NB4 (cell line): ENCODE results near the gene TRIP12.
"Not testable (repeated sequence)": the region's sequence is repeated elsewhere in the genome, so short reads cannot be mapped to it uniquely, and the experiment has no call there.

Source experiments
- DNase-seq: peaks from one replicate; pipeline ENCODE4 v3.0.0; 2010; ENCODE audit warnings: low read depth
- H3K4me3 ChIP-seq: one replicate; pipeline ENCODE4 v1.5.1; 2011; ENCODE audit warnings: mild to moderate bottlenecking, low read depth, low read length, moderate library complexity
- MAX ChIP-seq: IDR thresholded peaks from 2 replicates; pipeline ENCODE4 v1.6.1; 2011; ENCODE audit warnings: low read depth, low read length
- MYC ChIP-seq: IDR thresholded peaks from 2 replicates; pipeline ENCODE4 v1.6.1; 2011; ENCODE audit warnings: low read depth, low read length
- POLR2A ChIP-seq: IDR thresholded peaks from 2 replicates; pipeline ENCODE4 v1.6.1; 2011; ENCODE audit warnings: mild to moderate bottlenecking; ENCODE audit not compliant: insufficient read length; ENCODE audit errors: extremely low read depth
- TF ChIP-seq, protein P1 (sequence below): IDR thresholded peaks from one replicate; pipeline ENCODE4 v1.5.1; 2012; ENCODE audit warnings: low read depth, low read length

The TRIP12 gene

GRCh38 chr2:229937537-229937936, 15.7 kb upstream of the TRIP12 start:
- H3K4me3 ChIP-seq: no peak overlapping the region
- TF ChIP-seq POLR2A: no peak
- TF ChIP-seq, protein P1, sequence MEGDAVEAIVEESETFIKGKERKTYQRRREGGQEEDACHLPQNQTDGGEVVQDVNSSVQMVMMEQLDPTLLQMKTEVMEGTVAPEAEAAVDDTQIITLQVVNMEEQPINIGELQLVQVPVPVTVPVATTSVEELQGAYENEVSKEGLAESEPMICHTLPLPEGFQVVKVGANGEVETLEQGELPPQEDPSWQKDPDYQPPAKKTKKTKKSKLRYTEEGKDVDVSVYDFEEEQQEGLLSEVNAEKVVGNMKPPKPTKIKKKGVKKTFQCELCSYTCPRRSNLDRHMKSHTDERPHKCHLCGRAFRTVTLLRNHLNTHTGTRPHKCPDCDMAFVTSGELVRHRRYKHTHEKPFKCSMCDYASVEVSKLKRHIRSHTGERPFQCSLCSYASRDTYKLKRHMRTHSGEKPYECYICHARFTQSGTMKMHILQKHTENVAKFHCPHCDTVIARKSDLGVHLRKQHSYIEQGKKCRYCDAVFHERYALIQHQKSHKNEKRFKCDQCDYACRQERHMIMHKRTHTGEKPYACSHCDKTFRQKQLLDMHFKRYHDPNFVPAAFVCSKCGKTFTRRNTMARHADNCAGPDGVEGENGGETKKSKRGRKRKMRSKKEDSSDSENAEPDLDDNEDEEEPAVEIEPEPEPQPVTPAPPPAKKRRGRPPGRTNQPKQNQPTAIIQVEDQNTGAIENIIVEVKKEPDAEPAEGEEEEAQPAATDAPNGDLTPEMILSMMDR: no peak
- no peak for TF ChIP-seq MYC
- TF ChIP-seq MAX: no peak
- no peak for DNase-seq

DNA sequence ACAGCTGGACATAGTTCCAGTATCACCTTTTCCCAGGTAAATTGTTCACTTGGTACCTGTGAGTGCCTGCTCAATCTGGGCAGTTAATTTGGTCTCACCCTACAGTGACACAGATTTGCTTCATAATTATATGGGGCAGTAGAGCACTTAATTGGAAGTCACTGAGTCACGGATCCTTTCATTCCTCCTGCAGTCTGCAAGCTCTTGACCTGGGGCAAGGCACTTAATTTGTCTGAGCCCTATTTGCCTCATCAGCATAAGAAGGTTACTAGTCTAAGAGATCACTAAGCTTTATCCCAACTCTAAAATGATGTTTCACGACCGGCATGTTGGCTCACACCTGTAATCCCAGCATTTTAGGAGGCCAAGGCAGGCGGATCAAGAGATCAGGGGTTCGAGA, 9.4 kb upstream of the TRIP12 start:
- H3K4me3 ChIP-seq: no peak overlapping the region
- no peak for DNase-seq
- TF ChIP-seq MYC: no peak
- TF ChIP-seq, protein P1: no peak
- no peak for TF ChIP-seq MAX
- no peak for TF ChIP-seq POLR2A

- DNase-seq: peak; percentile 28
- TF ChIP-seq MYC (no peak), MAX (no peak), POLR2A (no peak)
- TF ChIP-seq, protein P1: no peak
Measured at GRCh38 chr2:229930656-229931055, 8.8 kb upstream of the TRIP12 start.

GRCh38 chr2:229927817-229928321, 6.1 kb upstream of the TRIP12 start:
- no peak for TF ChIP-seq MAX

More at GRCh38 chr2:229930656-229931055, 8.8 kb upstream of the TRIP12 start:
- no peak overlapping the region for H3K4me3 ChIP-seq

GRCh38 chr2:229925201-229925600, 3.4 kb upstream of the TRIP12 start:
- no peak for DNase-seq
- no peak overlapping the region for H3K4me3 ChIP-seq

More at GRCh38 chr2:229927817-229928321, 6.1 kb upstream of the TRIP12 start:
- H3K4me3 ChIP-seq: no peak overlapping the region
- no peak for DNase-seq

GRCh38 chr2:229924541-229924940, 2.7 kb upstream of the TRIP12 start:
- DNase-seq, H3K4me3 ChIP-seq: not testable (repeated sequence)

More at GRCh38 chr2:229925201-229925600, 3.4 kb upstream of the TRIP12 start:
- no peak for TF ChIP-seq MAX
- no peak for TF ChIP-seq POLR2A
- TF ChIP-seq, protein P1: no peak
- no peak for TF ChIP-seq MYC
